GM19238 (cell line): ENCODE results near the gene XKR8.

ENCODE experiments used
- DNase-seq: peaks from one replicate; pipeline ENCODE4 v3.0.0; 2011; ENCODE audit warnings: low spot score; ENCODE audit not compliant: insufficient read length

Gene XKR8

DNA sequence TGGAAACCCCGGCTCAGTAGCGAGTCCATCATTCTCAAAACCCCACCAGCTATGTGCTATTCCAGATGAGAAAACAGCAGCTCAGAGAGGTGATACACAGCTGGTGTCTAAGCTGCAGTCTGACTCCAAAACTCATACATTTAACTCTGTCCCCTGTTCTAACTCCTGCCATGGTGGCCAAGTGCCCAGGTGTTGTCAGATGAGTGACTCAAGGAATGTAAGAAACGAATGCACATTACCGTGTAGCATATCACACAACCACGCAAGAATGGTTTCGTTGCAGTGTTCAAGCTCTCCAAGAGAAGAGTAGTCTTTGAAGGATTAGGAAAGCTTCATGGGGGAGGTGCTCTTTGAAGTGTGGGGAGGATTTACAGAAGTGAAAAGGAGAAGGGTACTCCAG is 4.7 kb upstream of the XKR8 start:
- no peak for DNase-seq

GRCh38 chr1:27956761-27957160 is 3.0 kb upstream of the XKR8 start:
- DNase-seq, result no peak

DNA sequence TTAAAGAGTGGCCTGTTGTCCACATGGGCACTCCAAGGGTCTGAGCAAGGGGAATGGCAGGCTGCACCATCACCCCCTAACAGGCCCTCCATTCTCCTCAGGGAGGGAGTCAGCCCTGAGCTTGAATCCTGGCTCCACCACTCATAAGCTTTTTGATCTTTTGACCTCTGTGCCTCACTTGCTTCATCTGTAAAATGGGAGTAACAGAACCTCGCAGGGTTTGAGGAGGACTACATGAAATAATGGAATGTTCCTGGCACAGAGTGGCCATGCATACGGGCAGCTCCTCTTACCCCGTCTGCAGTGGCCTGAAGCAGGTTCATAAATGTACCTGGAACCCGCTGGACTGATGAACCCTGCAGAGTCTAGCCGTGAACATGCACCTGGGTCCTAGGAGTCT is 2.1 kb upstream of the XKR8 start:
- no peak for DNase-seq

DNA sequence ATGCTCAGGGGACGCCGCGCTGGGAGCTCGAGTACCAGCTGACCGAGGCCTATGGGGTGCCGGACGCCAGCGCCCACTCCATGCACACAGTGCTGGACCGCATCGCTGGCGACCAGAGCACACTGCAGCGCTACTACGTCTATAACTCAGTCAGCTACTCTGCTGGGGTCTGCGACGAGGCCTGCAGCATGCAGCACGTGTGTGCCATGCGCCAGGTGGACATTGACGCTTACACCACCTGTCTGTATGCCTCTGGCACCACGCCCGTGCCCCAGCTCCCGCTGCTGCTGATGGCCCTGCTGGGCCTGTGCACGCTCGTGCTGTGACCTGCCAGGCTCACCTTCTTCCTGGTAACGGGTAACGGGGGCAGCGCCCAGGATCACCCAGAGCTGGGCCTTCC is 1.3 kb upstream of the XKR8 start:
- DNase-seq, result no peak

DNA sequence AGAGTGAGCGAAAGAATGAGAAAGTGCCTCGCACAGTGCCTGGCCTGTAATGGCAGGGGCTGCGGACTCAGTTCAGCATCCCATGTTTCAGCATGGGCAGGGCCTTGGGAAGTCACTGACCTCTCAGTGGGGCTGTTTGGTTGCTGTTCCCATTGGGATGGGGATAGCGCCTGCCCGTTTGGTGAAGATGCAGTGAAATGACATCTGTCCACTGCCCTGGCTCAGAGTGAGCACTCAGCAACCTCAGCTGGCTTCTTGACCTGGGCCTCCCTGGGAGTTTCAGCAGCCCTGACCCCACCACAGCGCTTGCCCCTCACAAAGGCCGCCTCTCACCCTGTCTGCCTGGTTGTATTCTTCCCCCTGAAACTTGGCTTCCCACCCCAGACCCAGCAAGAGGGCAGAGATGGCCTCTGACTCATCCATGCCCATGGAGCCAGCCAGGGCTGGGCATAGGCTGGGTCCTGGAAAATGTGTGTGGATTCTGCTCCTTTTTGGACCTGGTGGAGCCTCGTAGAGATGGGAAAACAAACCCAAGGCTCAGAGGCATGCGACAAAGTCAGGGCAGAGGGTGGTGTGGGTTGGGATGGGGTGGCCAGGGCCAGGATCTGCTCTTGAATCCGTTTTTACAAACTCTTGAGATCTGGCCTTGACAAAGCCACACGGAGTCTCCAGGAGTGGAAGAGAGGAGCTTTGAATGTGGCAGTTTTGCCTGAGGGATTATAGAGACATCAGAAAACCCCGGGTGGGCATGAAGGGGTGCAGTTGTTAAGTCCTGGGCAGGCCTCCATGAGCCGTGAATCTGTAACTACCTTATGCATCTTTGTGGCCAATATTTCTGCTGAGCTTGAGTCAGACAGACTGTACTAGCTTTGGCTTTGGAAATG is 1.2 kb downstream of the XKR8 start:
- DNase-seq, result no peak

GRCh38 chr1:27961646-27962221 is 2.0 kb downstream of the XKR8 start:
- DNase-seq, result no peak

- no peak for DNase-seq
Measured at GRCh38 chr1:27963393-27963792, 3.6 kb downstream of the XKR8 start.

DNA sequence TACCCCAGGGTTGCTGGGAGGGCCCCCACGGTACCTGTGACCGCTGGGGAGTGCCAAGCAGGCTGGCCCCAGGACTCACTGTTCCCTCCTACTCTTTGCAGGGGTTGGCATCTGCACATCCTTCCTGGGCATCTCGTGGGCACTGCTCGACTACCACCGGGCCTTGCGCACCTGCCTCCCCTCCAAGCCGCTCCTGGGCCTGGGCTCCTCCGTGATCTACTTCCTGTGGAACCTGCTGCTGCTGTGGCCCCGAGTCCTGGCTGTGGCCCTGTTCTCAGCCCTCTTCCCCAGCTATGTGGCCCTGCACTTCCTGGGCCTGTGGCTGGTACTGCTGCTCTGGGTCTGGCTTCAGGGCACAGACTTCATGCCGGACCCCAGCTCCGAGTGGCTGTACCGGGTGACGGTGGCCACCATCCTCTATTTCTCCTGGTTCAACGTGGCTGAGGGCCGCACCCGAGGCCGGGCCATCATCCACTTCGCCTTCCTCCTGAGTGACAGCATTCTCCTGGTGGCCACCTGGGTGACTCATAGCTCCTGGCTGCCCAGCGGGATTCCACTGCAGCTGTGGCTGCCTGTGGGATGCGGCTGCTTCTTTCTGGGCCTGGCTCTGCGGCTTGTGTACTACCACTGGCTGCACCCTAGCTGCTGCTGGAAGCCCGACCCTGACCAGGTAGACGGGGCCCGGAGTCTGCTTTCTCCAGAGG is 6.8 kb downstream of the XKR8 start:
- DNase-seq, result no peak

GRCh38 chr1:27967106-27967883 is 7.5 kb downstream of the XKR8 start:
- no peak for DNase-seq

DNA sequence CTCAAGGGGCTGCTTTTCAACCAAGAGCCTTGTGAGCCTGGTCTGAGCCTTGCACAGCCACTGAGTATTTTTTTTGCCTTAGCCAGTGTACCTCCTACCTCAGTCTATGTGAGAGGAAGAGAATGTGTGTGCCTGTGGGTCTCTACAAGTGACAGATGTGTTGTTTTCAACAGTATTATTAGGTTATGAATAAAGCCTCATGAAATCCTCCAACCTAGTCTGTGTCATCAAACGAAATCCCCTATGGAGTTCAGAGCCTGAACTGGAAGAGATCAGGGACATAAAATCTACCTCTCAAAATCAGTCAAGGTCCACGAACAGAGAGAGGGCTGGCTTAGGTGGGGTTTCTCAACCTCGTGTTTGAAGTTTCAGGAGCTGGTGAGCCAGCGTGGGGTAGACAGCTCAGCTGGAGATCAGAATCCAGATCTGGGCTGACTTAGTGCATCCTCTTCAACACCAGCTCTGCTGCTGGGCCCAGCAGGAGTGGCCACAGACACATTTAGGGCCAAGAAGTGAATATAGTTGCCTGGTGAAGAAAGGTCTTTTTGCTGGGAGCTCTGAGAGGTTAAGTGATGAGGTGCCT is 8.2 kb downstream of the XKR8 start:
- DNase-seq, result no peak

DNA sequence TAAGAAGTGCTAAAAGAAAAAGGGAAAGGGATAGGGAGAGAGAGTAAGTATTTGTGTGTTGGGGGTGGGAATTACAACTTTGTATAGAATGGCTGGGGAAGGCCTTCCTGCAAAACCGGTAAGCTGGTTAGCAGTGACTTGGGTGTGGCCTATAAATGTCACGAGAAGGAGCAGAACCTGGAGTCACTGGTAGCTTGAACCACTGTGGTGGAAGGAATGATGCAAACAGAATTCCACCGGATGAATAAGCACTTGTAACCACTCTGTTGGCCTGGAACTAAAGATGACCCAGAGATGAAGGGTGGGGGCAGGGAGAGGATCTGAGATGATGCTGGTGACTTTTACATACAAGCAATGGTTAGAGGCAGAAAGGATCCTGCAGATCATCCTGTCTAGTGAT is 8.9 kb downstream of the XKR8 start:
- no peak for DNase-seq

DNA sequence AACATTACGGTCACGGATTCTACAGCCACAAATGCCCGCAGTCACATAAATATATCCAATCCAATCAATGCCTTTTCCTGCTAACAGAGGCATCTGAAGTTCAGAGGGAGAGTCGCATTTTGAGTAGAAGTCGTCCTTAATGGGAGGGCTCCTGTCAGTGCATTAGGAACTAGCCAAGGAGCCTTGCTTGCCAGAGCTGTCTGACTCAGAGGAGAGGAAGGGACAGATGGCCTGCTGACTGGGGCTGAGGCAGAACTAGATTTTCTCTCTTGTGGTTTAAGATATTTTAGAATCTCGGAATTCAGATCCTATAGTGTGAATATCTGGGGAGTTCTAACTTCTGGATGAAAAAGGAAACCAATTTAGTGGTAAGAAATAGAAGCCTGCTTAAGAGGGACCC is 10.6 kb downstream of the XKR8 start:
- no peak for DNase-seq

DNA sequence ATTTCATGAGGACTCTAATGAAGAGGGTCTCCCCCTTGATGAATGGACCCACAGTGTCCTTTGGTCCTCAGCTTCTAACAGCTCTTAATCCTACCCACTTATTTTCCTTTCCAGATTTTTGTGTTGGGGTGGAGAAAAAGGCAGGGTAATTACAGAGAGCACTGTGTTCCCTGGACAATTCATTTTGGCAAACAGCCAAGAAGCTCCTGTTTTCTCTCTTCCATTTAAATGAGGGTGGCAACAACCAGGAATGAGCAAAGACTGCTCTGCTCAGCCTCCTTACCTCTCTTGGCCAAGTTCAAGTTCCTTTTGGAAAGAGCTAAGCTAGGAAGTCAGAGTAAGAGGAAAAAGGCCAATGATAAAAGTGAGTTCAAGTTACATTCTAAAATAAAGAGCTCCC is 11.9 kb downstream of the XKR8 start:
- no peak for DNase-seq

GRCh38 chr1:27972141-27972540 is 12.4 kb downstream of the XKR8 start:
- DNase-seq, result no peak

- DNase-seq, result no peak
Measured at GRCh38 chr1:27973771-27974416, 14.1 kb downstream of the XKR8 start.

DNA sequence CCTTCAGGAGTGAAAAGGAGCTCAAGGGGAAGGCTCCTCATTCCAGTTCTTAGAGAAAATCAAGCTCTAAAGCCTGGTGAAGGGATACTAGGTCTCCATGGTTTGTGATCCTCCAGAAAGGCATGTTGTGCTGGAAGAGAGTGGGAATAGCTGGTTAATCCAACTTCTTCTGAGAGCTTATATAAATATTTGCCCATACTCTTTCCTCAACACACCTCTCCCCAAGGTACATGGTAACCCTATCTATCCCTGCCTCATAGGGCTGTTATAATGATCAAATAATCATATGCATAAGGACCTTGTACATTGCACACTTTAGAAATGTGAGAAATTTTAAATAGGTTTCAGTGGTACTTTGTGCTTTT is 14.6 kb downstream of the XKR8 start:
- DNase-seq, result no peak

DNA sequence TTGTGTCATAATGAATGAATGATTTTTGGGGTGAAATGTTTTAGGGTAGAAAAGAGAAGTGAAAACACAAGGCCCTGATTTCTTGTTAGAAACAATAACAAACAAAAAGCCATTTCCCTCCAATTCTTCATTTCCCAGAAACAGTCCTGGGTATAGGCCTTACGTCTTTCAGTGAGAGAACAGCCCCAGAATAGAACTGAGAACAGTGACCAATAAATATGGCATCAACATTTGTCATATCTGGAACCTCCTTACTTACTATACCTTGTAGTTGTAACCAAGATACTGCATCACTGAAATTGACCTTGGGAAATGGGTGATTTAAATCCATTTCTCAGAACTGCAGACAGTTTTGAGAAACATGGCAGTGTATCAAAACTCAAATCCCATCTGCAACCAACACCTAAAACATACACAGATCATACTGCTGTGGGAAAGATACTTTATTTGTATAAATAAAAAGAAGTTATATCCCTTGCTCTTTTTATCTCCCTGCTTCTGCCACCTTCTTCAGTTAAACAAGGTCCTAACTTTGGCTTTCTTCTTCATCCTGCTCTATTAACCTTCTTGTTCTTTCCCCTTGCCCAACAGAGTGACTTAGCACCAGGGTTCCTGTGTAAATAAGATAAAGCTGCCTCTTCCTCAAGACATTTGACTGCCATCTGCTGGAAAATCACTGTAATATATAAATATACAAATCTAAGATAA is 19.5 kb downstream of the XKR8 start:
- no peak for DNase-seq

DNA sequence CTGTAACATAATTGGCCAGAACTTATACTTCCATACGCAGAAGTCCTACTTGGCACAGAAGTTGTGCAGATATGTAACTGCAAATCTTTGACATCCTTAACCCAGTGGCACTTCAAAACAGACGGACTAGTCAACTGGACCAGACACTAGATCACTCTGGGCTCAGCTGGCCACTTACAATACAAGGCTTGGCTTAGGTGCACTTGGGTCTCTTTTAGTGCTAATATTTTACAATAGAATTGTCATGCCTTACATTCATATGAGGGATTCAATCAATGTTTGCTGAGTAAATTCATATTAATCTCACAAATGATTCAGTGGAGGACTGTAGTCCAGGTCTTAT is 20.1 kb downstream of the XKR8 start:
- DNase-seq, result no peak

DNA sequence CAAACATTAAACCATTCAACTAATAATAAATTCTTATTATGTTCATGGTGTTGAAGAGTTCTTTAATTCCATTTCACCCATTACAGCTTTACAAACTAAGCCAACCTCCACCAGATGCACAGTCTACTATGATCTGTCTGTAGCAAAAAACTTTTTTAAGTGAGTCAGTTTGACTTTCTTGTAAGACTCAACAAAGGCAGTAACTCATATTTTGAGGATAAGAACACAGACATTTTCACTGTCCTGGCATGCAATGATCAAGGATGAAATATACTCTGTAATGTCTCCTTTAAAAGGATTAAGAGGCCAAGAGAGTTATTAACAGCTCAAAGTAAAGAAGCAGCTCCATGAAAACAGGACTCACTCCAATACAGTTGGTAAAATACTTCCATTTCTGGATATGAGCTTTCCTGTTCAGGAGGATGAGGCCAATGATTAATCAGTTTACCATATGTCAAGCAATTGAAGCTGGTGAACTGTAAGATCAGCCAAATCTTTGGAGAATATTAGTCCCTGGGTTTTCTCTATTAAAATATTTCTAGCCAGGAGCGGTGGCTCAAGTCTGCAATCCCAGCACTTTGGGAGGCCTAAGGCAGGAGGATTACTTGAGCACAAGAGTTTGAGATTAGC is 20.6 kb downstream of the XKR8 start:
- no peak for DNase-seq

GRCh38 chr1:27981145-27981544 is 21.4 kb downstream of the XKR8 start:
- no peak for DNase-seq
